Stimulated activated CD4-positive, alpha-beta T cell treated with anti-CD3 and anti-CD28 coated beads, Interleukin-15, amount 100 ng/mL, for 24 hours (primary cell): Measurements from ENCODE around the gene DIDO1.

ENCODE experiments used
- DNase-seq: peaks from one replicate; pipeline ENCODE4 v3.0.0-alpha.2; 2020

Gene DIDO1

DNA sequence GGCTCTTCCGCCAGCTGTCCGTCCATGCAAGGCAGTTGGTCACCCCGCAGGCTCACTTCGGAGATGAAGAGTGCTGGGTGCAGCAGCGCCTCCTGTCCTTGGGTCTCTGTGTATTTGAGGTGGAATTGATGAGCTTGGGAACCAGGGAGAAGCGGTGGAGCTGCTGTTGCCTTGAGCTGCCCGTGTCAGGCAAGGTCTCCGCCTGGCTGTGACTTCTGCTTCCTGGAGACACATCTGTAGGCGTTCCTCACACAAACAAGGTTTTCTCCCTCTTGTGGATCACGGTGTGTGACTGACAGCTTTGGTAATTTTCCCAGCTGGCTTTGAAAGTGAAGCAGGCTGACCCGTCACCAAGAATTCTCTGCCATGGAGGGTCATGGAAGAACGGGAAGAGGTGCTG lies 23.7 kb upstream of the DIDO1 start:
- DNase-seq = no peak

DNA sequence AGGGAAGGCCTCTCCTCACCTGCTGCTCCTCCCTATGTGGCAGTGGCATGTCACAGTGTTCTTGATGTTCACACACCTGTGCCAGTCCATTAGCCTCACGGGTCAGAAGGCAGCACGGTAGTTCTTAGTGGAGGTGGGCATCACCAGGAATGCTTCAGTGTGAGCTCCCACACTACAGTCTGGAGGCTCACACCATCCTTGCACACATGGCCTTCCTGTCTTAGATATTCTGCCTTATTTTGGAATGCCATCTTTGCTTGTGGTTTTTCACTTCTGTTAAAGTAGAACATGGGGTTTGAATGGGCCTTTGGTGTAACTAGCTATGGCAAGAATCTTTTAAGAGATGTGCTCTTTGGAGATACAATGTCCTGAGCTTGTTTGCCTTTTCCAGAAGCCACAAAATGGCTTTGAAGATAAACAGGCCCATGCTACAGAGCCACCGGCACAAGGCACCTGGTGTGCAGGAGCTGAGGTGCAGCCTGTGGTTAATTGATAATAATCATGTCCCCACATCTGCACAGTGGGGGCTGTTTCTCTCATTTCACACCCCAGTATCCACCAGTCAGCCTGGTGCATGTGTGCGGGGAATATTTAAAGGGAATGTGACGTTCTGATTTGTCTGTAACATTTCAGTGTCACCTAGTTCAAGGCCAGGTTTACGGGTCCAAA lies 23.0 kb upstream of the DIDO1 start:
- no peak for DNase-seq

DNA sequence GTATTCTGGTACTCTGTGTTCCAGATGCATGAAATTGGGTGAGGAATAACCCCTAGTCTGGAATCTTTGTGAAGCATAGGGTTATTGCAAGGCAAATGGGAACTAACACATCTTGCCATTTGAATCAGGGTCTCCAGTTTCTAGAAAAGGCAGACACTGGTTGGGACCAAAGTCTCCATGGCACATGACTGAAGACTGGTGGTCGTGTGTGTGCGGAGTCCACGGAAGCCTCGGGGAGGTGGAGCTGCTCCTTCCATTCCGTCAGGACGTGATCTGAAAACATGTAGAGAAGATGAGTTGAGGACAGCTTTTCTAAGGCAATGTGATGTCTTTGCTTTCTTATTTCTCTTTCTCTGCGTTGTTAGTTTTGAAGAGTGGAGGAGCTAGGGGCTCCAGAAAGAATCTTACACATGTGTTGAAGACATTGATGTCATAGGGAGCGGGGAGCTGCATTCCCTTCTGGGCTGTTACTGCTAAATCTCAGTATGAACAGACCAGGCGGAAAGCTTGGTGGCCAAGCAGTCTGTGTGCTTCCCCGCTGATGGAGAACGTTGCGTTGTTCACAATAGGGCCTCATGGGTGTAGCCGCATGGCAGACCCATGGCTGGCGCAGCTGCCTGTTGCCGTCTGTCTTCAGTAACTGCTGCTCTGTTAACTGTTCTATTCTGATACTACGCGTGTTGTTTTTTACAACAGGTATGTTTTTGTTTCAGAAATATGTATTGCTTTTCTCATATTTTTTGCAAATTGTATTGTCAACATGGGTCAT lies 21.4 kb upstream of the DIDO1 start:
- no peak for DNase-seq

DNA sequence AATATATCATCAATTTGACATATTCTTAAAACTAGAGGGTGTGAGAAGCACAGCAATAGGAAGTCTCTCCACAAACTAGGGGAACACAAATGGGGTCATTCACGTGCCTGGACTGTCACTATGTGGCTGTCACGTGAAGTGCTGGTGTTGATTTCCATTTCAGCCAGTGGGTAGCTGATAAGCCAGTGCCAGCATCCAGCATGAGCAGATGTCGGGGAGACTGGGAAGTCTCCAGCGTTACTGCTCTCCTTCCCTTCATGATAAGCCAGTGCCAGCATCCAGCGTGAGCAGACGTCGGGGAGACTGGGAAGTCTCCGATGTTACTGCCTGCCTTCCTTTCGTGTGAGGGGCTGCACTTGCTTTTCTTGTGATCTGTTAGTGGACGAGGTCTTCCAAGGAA lies 20.6 kb upstream of the DIDO1 start:
- no peak for DNase-seq

DNA sequence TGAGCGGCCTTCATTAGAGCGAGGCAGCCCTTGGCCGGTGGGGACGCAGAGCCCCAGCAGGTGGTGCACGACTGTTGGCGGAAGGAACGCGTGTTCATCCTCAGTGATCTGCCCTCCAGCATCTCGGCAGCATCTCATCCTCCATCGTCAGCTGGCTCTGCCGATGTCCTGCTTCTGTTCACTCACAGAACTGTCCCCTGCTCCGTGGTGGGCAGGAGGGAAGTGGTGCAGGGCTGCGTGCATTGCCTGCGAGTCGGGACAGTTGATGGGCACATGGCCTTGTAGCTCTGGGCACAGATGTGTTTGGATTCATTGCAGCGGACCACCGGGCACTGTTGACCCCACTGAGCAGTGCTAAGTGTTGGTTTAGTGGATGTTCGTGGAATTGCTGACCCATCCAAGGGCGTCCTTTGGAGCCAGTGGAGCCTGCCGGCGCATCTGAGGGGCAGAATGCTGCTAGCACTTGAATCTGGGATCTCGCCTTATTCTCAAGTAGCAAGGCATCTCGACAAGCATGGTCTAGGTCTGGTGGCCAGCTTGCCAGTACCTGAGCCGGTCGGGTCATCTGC lies 19.6 kb upstream of the DIDO1 start:
- DNase-seq = no peak

DNA sequence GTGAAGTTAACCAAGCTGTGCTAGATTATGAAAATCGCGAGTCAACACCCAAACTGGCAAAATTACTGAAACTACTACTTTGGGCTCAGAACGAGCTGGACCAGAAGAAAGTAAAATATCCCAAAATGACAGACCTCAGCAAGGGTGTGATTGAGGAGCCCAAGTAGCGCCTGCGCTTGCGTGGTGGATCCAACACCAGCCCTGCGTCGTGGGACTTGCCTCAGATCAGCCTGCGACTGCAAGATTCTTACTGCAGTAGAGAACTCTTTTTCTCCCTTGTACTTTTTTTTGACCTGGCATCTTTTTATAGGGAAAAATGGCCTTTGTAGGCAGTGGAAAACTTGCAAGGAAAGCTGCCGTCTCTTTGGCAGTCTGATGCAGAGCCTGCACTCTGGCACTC lies 18.4 kb upstream of the DIDO1 start:
- no peak for DNase-seq

DNA sequence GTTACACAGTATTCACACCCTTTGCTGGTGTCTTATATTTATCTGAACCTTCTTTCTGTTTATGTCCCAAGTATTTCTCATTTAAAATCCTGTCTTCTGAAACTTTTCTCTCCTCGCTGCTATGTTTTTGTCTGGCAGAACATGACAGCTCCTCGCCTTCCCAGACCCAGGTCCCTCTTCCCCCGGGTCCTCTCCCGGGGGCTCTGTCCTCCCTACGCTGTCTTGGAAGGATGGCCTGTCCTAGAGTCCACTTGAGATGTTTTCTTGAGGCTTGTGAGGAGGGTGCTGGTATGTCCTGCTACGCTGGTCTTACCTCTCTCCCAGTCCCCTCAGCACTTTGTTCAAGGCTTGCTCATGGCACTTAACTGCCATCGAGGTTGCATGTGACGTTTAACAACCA lies 17.9 kb upstream of the DIDO1 start:
- DNase-seq = no peak

DNA sequence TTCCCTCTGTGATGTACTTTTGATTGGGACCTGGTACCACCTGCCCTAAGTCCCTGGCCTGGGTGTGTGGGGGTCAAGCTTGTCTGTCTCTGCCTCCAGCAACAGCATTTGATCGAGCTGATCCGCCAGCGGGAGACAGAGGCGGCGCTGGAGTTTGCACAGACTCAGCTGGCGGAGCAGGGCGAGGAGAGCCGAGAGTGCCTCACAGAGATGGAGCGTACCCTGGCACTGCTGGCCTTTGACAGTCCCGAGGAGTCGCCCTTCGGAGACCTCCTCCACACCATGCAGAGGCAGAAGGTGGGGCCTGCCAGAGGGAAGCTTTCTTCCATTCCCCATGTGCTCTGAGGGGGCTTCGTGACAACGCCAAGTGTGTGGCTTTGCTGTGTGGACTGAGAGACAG lies 17.1 kb upstream of the DIDO1 start:
- DNase-seq = no peak

DNA sequence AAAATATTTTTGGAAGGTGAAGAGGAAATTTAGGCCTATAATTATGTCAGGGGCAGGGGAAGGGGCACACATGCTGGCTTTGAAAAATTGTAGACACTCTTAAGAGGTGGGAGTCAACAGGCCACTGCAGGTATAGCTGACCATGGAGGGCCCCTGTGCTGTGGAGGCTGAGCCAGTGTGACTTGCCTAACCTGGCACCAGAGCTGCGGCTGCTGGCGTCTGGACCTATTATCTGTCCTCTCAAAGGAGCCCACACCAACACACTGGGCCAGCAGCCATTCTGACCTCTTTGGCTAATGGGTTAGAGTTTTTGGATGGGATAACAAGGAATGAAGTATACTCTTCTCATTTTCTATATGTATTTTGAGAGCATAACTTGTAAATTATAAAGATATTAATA lies 16.2 kb upstream of the DIDO1 start:
- no peak for DNase-seq

DNA sequence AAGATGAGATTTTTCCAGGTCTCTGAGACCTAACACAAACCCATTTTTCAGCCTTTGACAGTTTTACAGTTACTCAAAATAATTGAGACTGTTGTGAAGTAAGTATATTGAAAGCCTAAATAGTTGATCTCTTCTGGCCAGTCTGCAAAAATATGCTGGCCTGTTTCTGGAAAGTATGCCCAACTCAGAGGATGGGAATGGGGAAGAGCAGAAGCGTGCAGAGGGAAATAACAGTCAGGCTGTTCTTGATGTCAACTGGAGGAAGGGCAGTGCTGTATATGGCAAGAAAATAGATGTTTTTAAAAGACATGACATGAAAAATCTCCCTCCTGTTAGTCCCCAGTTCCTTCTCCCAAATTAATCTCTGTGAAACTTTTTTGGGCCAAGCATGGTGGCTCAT lies 15.5 kb upstream of the DIDO1 start:
- DNase-seq = no peak

DNA sequence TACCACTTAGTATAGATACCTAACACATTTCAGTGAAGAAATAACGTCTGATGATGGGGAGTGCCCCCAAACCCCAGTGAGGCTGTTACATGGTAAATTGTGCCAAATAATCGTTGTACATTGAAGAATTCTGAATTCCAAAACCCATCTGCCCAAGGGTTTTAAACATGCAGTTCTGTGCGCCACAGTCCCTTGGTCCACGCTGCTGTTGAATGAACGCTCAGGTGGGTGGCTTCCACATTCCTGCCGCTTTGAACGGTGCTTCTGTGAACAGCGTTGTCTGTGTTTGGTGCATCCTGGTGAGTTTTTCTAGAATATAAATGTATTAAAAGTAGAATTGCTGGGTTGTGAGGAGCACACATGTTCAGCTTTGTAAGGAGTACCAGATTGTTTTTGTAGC lies 14.6 kb upstream of the DIDO1 start:
- no peak for DNase-seq

DNA sequence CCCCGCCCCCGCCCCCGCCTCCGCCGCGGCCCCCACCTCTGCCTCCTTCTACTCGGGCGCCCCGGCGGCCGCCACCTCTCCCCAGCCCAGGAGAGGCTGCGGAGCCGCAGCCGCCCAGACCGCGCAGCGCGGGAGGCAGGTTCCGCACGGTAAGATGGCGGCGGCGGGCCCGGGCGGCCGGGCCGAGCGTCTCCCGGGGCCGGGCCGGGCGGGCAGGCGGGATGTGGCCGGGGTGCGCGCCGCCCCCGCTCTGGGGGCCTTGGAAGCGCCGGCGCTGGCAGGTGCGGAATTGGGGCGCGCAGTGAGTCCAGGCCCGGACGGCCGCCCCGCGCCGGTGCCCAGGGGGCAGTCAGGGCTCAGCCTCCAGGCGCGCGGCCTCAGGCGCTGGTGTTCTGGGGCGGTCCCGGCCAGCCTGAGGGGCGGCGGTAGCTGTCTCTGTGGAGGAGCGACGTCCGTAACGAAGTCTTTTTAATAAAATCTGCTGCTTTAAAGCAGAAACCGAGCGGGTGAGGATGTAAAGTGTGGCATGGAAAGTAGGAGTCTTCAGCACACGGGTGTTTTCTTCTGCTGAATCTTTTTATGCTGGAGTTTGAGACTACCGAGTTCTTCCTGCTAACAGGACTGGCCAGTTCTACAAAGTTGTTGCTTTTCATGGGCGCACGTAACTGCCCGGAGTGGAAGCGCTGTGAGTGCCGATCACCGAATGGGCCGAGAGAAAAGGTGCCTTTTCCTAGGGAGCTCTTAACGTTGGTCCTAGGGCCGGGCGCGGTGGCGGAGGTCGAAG lies 12.0 kb upstream of the DIDO1 start, which contains the start of gene GID8:
Gene GID8 (plus strand): TSS at position 43 of the 784 bp plus-strand sequence. CDS start 3,356 bp downstream, outside the sequence.
- peak; percentile 62 for DNase-seq

DNA sequence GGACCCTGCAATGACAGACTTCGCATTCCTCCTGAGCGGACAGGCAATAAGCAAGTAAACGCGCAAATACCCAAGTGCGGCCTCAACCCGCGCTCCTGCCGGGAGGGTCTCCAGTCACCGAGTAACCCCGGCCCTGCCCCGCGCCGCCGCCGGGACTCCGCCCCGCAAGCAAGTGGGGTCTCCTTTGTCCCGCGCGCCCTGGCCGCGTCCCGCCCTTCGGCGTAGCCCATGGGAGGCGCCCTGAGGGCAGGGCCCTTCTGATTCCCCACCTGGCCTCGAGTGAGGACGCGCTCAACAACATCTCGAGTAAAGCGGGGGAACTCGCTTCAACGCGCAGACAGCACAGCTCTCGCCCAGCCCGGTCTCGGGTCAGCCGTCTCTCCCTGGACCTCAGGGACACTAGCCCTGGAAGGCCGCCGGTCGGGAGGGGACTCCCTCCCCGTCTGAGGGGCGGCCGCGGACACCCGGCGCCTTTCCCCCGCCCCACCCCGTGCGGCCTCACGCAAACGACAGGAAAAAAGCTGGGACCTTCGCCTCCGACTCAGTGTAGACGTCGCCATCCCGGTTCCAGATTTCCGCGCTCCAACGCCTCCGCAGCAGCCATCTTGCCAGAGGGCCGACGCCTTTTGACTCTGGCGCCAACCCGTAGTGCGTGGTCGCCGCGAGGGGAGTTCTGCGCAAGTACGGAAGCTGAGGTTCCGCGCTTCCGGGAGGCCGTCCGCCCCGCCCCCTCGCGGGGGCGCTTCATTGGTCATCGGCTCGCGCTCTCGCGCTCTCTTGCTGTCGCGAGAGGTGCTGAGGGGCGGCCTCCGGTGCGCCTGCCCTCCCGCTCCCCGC lies 11.2 kb upstream of the DIDO1 start:
- peak; percentile 97 for DNase-seq

DNA sequence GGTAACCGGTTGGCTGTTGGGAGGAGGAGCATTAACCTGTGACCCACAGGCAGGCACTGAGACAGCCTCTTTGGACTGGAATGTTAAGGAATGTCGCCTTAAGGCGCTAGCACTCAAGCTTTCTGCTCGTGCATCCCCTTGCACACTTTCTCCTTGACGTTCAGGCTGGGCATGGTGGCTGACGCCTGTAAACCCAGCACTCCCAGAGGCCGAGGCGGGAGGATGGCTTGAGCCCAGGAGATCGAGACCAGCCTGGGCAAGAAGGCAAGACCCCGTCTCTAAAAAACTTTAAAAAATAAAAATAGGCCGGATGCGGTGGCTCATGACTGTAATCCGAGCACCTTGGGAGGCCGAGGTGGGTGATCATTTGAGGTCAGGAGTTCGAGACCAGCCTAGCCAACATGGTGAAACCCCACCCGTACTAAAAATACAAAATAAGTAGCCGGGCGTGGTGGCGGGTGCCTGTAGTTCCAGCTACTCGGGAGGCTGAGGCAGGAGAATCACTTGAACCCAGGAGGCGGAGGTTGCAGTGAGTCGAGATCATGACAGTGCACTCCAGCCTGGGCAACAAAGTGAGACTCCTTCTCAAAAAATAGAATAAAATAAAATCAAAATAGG lies 9.8 kb upstream of the DIDO1 start:
- no peak for DNase-seq

DNA sequence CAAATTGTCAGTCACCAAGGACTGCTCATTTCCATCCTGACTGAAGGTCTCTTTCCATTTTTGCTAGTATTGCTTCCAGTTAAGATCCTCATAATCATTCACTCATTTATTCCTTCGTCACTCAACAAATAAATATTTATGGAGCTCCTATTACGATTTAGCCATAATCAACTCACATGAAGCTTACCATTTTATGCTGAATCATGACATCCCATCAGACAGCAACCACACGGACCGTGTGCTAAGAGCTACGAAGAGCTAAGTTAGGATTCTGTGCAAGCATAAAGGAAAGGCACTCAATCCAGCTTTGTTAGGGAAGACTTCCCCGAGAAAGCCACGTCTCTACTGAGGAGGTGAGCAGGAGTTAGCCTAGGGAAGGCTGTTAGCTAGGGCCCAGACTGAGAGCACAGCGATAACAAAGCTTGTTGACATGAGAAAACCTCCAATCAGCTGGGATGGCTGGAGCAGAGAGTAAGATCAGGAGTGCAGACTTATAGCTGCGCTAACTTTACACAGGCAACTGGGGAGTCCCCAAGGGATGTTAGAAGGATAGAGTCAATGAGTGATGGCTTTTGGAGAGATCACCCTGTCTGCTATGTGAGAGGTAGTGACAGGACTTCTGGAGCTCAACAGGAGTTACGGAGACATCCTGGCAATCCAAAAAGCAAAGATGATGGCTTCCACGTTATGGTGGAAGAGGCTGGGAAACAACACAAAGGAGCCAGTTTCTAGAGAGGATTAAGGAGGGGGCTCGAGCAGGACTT lies 9.1 kb upstream of the DIDO1 start:
- DNase-seq = no peak

DNA sequence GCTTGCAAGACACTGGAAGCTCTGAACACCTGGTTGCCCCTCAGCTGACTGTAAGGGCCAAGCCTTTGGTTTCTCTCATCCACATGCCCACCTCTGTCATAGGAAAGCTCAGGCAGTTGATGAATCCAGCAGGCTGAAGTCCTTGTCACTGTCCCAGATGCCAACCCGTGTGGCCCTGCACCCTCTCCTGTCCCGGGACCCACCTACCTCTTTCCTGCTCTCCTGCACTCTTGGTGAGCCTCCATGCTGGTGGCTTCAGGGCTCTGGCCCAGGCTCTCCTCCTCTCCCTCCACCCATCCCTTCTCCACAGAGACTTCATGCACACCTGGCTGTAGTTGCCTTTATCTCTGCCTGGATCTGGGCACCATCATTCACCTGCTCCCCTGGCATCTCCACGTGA lies 7.7 kb upstream of the DIDO1 start:
- DNase-seq = no peak

DNA sequence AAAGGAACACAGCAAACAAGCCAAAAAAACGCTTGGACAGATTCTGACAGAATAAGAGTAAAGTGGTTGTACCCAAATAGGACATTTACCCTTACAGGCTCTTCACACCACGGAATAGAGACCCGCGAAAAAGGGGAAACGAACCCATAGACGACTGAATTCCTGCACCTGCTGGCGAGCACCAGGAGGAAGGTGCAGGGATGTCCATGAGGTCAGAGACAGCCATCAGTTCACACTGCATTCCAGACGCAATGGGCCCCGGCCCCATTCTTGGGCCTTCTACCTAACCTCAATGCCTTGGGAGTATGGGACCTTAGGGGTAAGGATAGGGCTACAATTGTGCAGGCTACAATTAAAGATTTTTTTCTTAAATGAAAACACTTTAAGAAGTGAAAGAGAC lies 5.2 kb upstream of the DIDO1 start:
- DNase-seq = no peak

DNA sequence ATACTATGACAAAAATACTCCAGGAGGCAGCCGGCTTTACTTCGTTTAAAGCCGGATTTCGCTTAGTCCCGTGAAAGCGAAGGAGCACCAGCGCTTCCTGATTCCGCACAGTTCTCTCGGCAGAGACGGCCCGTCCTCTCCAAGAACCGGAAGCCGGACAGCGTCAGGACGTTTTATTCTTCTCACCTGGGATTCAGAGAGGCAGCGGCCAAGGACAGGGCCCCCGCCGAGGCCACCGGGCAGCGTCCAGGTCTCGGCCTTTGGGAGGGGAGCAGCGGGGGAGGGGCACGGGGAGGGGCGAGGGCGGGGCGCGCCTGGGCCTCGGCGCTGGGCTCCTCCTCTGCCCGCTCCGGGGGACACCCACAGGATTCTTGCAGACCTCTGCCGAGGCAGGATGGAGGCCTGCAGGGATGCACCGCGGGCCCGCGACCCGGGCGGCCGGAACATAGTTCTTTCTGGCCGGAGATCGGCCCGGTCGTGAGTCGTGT lies 2.8 kb upstream of the DIDO1 start:
- peak; percentile 72 for DNase-seq

DNA sequence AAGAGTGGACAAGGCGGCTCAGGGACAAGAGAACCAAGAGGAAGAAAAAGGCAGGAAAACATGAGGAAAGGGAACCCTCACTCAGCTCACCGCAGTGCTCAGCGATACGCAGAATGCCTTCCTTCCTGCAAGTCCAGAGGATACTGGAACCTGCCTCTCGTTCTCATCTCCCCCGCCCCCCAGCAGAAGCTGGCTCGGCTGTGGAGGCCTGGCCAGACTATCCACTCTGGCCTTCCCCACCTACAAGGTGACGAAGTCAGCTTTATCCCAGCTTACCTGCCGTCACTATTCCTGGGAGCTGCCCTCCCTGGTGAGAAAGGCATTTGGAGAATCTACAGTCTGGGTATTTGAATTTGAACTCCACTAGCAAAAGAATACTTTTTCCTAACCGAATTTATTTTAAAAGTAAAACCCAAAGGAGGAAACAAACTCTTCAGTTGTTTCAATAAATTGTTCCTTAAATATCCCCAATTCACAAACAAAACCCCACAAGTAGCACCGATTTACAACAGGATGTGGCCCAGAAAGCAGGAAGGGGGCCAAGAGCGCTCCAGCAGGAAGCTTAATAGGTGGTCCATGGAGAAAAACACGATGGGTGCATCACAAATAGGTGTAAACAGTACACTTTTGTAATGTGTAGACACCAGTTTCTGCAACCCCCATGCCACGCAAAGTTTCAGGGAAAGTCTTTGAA lies 2.1 kb upstream of the DIDO1 start:
- DNase-seq = no peak

DNA sequence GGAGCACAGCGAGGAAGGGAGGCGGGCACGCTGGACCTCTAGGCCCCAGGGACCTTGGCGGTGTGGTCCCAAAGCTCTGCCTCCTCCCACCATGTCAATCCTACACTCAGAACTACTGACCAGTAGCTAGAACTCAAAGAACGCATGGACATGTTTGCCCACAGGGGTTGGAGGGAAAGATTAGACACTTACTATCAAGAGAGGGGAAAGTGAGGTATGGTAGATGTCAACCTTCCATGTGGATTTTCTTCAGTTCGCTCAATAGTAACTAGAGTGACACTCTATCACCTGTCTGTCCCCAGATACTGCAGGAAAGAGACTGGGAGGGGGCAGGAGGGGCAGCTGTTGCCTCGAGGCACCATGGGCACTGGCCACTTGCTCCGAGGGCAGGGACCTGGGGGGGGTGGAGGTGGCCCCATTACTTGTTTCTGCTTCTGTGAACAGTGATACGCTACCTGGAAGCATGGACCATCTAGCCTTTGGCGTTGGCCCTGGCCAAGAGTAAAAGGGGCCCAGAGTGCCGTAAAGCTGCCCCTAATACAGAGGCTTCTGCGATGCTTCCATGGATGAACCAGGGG lies 912 bp upstream of the DIDO1 start:
- no peak for DNase-seq
